HG02938 (cell line): ENCODE data around the gene QPCT.
"Not testable (repeated sequence)": the region's sequence is repeated elsewhere in the genome, so short reads cannot be mapped to it uniquely, and the experiment has no call there.

ENCODE experiments used
- ATAC-seq: cut with Tn5 transposase; IDR thresholded peaks from one replicate; pipeline ENCODE4 v1.9.1; 2021; ENCODE audit warnings: mild to moderate bottlenecking, moderate library complexity; ENCODE audit not compliant: unreplicated experiment

The QPCT gene

GRCh38 chr2:37344453-37345361 lies at the start of gene QPCT:
TSS of gene QPCT (plus strand) at chr2:37344630. CDS start at chr2:37344732, 102 bp downstream.
- ATAC-seq, result no peak

- not testable (repeated sequence) for ATAC-seq
These were observed 49.6 kb upstream of the QPCT start for GRCh38 chr2:37294858-37295257.

- ATAC-seq, result no peak
These were observed 48.9 kb upstream of the QPCT start for GRCh38 chr2:37295469-37296073.

GRCh38 chr2:37297632-37298031 lies 46.8 kb upstream of the QPCT start:
- no peak for ATAC-seq

GRCh38 chr2:37300146-37300545 lies 44.3 kb upstream of the QPCT start:
- ATAC-seq, result no peak

- no peak for ATAC-seq
These were observed 43.9 kb upstream of the QPCT start for GRCh38 chr2:37300578-37300977.

- no peak for ATAC-seq
These were observed 43.0 kb upstream of the QPCT start for GRCh38 chr2:37301408-37301807.

GRCh38 chr2:37302701-37303252 lies 41.7 kb upstream of the QPCT start:
- ATAC-seq, result no peak

GRCh38 chr2:37306024-37306423 lies 38.4 kb upstream of the QPCT start:
- no peak for ATAC-seq

GRCh38 chr2:37307500-37307899 lies 36.9 kb upstream of the QPCT start:
- no peak for ATAC-seq

GRCh38 chr2:37315364-37315763 lies 29.1 kb upstream of the QPCT start:
- no peak for ATAC-seq

GRCh38 chr2:37316181-37316580 lies 28.2 kb upstream of the QPCT start:
- no peak for ATAC-seq

GRCh38 chr2:37317746-37318145 lies 26.7 kb upstream of the QPCT start:
- ATAC-seq, result no peak

- peak; percentile 78 for ATAC-seq
These were observed 26.0 kb upstream of the QPCT start for GRCh38 chr2:37318401-37318800.

GRCh38 chr2:37319754-37320609 lies 24.4 kb upstream of the QPCT start:
- ATAC-seq, result no peak

GRCh38 chr2:37321029-37321682 lies 23.3 kb upstream of the QPCT start:
- no peak for ATAC-seq

GRCh38 chr2:37322368-37322767 lies 22.1 kb upstream of the QPCT start:
- ATAC-seq, result no peak

GRCh38 chr2:37323176-37323780 lies 21.2 kb upstream of the QPCT start:
- no peak for ATAC-seq

- peak; percentile 21 for ATAC-seq
These were observed 20.5 kb upstream of the QPCT start for GRCh38 chr2:37323781-37324535.

GRCh38 chr2:37324536-37324785 lies 20.0 kb upstream of the QPCT start:
- no peak for ATAC-seq
